Keratinocyte (primary cell): Measurements from ENCODE around the gene MAOB. TPM values are rescaled to one million over a fixed set of nuclear protein-coding genes. Genes with fewer than 3 reads are reported as not detected.

Experiments used
- DNase-seq: peaks from one replicate; pipeline ENCODE4 v3.0.0-alpha.2; 2011; ENCODE audit warnings: low read depth, missing footprints, low spot score
- FAIRE-seq: peaks from 2 replicates; lab custom pipeline; 2011; peaks lifted over from hg19 to GRCh38; lab: Jason Lieb, UNC
- H2AFZ ChIP-seq: 2 replicates; pipeline ENCODE4 v1.6.0; 2012; ENCODE audit warnings: low read length, control low read depth, inconsistent platforms; ENCODE audit not compliant: control insufficient read depth
- H3K27ac ChIP-seq: 2 replicates; pipeline ENCODE4 v1.5.1; 2011; ENCODE audit warnings: low read length; ENCODE audit not compliant: control insufficient read depth, insufficient read depth
- H3K27me3 ChIP-seq: 3 replicates; pipeline ENCODE4 v1.6.0; 2011; ENCODE audit warnings: low read length; ENCODE audit not compliant: control insufficient read depth, insufficient read depth; ENCODE audit errors: extremely low read depth
- H3K36me3 ChIP-seq, 2 experiments: 2 replicates in 1 of 2; 3 replicates in 1 of 2; pipeline ENCODE4 v1.5.1; 2011; ENCODE audit warnings: low read length in 2 of 2, mild to moderate bottlenecking in 1 of 2; ENCODE audit not compliant: control insufficient read depth in 2 of 2, insufficient read depth in 2 of 2; ENCODE audit errors: extremely low read depth in 1 of 2
- H3K4me1 ChIP-seq: 3 replicates; pipeline ENCODE4 v1.5.1; 2011; ENCODE audit warnings: low read length; ENCODE audit not compliant: control insufficient read depth, insufficient read depth; ENCODE audit errors: extremely low read depth
- H3K4me2 ChIP-seq: 3 replicates; pipeline ENCODE4 v1.6.0; 2011; ENCODE audit warnings: low read depth, low read length; ENCODE audit not compliant: control insufficient read depth, insufficient read depth; ENCODE audit errors: extremely low read depth
- H3K4me3 ChIP-seq, 3 experiments: fragments of 200-600 bp in 1 of 3; sonication (generic) in 1 of 3; 2 replicates in 2 of 3; 3 replicates in 1 of 3; pipeline ENCODE4 v1.5.1; 2011 to 2016; ENCODE audit warnings: low read length in 3 of 3, mild to moderate bottlenecking in 3 of 3, control low read depth in 2 of 3, inconsistent platforms in 1 of 3, low read depth in 1 of 3, mixed read lengths in 1 of 3, mixed run types in 1 of 3, moderate library complexity in 1 of 3; ENCODE audit not compliant: control insufficient read depth in 2 of 3, insufficient read depth in 2 of 3; ENCODE audit errors: extremely low read depth in 1 of 3
- H3K79me2 ChIP-seq: 2 replicates; pipeline ENCODE4 v1.6.0; 2012; ENCODE audit warnings: low read length; ENCODE audit not compliant: control insufficient read depth, insufficient read depth
- H3K9ac ChIP-seq: 3 replicates; pipeline ENCODE4 v1.6.0; 2011; ENCODE audit warnings: low read length; ENCODE audit not compliant: control insufficient read depth, insufficient read depth; ENCODE audit errors: extremely low read depth
- H3K9me1 ChIP-seq: 3 replicates; pipeline ENCODE4 v1.6.0; 2011; ENCODE audit warnings: low read length; ENCODE audit not compliant: control insufficient read depth, insufficient read depth; ENCODE audit errors: extremely low read depth
- H3K9me3 ChIP-seq: 2 replicates; pipeline ENCODE4 v1.5.1; 2012; ENCODE audit warnings: low read depth, low read length; ENCODE audit not compliant: control insufficient read depth
- H4K20me1 ChIP-seq: 3 replicates; pipeline ENCODE4 v1.6.0; 2011; ENCODE audit warnings: low read length; ENCODE audit not compliant: control insufficient read depth, insufficient read depth; ENCODE audit errors: extremely low read depth
- EZH2 ChIP-seq: IDR thresholded peaks from one replicate; pipeline ENCODE4 v1.6.1; 2012; ENCODE audit warnings: inconsistent platforms, mild to moderate bottlenecking, low read length, moderate library complexity
- dilution Hi-C: fragments of 300-500 bp; cut with MboI; formaldehyde crosslinking; loops from one replicate; pipeline ENCODE4 v1.7.0; 2020; ENCODE audit warnings: low sequenced_read_pairs; ENCODE audit not compliant: extremely low pct_ligation_motif_present
- polyA plus RNA-seq, 5 experiments: library from polyadenylated mRNA; depleted of rRNA in 3 of 5; stranded (reverse) in 3 of 5; stranded (forward) in 1 of 5; unstranded in 1 of 5; fragments of >200 nt; gene quantifications; 1 replicate in 1 of 5; 2 replicates in 3 of 5; 3 replicates in 1 of 5; pipeline versions ENCODE4 v1.2.1 to v1.2.3, GENCODE V29; 2011 to 2012; ENCODE audit warnings: missing spikeins in 2 of 5, low read depth in 1 of 5, low replicate concordance in 1 of 5
- TF ChIP-seq, protein P1 (sequence below), 3 experiments: IDR thresholded peaks in 1 of 3; conservative IDR thresholded peaks in 1 of 3; optimal IDR thresholded peaks in 1 of 3; 2 replicates in 2 of 3; 3 replicates in 1 of 3; pipeline versions ENCODE3 to v1.5.1; 2011; ENCODE audit warnings: low read length in 3 of 3, mild to moderate bottlenecking in 3 of 3, moderate library complexity in 2 of 3, control low read depth in 1 of 3, inconsistent platforms in 1 of 3; ENCODE audit not compliant: insufficient read depth in 2 of 3; ENCODE audit errors: extremely low read depth in 1 of 3

The MAOB gene
- polyA plus RNA-seq, 1 donor (not counting 4 experiments of a cell fraction or from before 2014, with no cell fraction given), result 0.24 TPM

DNA sequence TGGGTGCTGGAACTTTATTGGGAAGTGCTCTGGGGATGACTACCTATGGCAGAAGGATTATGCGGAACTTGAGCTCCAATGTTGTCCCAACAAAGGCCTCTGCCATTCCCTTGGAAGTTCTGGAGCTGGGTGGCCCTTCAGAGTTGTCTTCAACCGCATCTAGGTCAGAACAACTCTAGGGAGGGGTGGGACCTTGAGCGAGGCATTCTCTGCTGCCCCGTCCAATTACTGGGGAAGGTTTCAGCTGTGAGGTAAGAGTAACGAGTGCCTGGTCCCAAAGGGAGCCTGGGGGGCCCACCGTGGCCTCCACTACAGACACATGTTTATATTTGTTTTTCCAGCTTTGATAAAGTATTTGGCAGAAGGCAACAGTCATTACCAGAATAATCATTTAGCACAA, 146.7 kb downstream of the MAOB start:
- no peaks in the 10 kb centered on the region for H3K4me1 ChIP-seq
- no peaks in the 10 kb centered on the region for H4K20me1 ChIP-seq
- DNase-seq, result no peak
- H3K4me2 ChIP-seq, result no peak overlapping the region
- TF ChIP-seq, protein P1, sequence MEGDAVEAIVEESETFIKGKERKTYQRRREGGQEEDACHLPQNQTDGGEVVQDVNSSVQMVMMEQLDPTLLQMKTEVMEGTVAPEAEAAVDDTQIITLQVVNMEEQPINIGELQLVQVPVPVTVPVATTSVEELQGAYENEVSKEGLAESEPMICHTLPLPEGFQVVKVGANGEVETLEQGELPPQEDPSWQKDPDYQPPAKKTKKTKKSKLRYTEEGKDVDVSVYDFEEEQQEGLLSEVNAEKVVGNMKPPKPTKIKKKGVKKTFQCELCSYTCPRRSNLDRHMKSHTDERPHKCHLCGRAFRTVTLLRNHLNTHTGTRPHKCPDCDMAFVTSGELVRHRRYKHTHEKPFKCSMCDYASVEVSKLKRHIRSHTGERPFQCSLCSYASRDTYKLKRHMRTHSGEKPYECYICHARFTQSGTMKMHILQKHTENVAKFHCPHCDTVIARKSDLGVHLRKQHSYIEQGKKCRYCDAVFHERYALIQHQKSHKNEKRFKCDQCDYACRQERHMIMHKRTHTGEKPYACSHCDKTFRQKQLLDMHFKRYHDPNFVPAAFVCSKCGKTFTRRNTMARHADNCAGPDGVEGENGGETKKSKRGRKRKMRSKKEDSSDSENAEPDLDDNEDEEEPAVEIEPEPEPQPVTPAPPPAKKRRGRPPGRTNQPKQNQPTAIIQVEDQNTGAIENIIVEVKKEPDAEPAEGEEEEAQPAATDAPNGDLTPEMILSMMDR (optimal IDR thresholded peaks at IDR 0.05 in 1 of 3, IDR thresholded peaks at IDR 0.05 in 1 of 3, conservative IDR thresholded peaks at IDR 0.05 in 1 of 3; ENCODE audit: extremely low read depth in 1 of 3, insufficient read depth in 2 of 3, low read length in 3 of 3), result no peak
- no peak for TF ChIP-seq EZH2
- dilution Hi-C loops, result no loop called here
- no peaks in the 10 kb centered on the region for H3K27me3 ChIP-seq
- no peaks in the 10 kb centered on the region for H3K9me1 ChIP-seq
- H3K9me3 ChIP-seq, result no peaks in the 10 kb centered on the region
- no peak overlapping the region for H3K27ac ChIP-seq
- no peak overlapping the region for H2AFZ ChIP-seq
- H3K4me3 ChIP-seq, result no peak overlapping the region
- FAIRE-seq, result no peak
- H3K79me2 ChIP-seq, result no peaks in the 10 kb centered on the region
- H3K36me3 ChIP-seq, result peaks cover 0 to 4% of the 10 kb centered on the region in 2 experiments
- no peak overlapping the region for H3K9ac ChIP-seq

DNA sequence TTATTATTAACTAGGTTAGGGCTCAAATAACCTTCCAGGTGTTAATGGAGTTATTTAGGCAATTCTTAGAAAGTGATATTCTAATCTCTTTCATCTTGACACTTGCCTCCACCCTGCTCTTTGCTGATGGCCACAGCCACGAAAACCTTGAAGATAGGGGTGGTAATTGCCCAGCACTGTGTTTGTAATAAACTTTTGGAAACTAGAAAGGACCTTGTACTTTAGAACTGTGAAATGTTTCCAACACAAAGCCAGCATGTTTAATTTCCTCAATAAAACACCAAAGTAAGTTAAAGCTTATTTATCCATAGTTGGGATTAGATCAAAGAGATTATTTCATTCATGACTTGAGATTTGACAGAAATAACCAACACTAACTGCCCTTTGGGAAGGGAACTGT, 147.8 kb downstream of the MAOB start:
- Histone ChIP-seq H3K27ac (no peak overlapping the region), H3K9ac (no peak overlapping the region), H3K27me3 (no peaks in the 10 kb centered on the region), H2AFZ (no peak overlapping the region), H3K4me2 (no peak overlapping the region), H3K4me3 (no peak overlapping the region), H3K9me1 (no peaks in the 10 kb centered on the region), H4K20me1 (no peaks in the 10 kb centered on the region), H3K4me1 (no peaks in the 10 kb centered on the region), H3K36me3 (peaks cover 0 to 4% of the 10 kb centered on the region in 2 experiments), H3K9me3 (no peaks in the 10 kb centered on the region), H3K79me2 (no peaks in the 10 kb centered on the region)
- dilution Hi-C loops, result no loop called here
- TF ChIP-seq, protein P1 (optimal IDR thresholded peaks at IDR 0.05 in 1 of 3, IDR thresholded peaks at IDR 0.05 in 1 of 3, conservative IDR thresholded peaks at IDR 0.05 in 1 of 3; ENCODE audit: extremely low read depth in 1 of 3, insufficient read depth in 2 of 3, low read length in 3 of 3), result no peak
- no peak for TF ChIP-seq EZH2
- no peak for FAIRE-seq
- no peak for DNase-seq
